Measurements from ENCODE around the gene MEP1A.

The MEP1A gene

DNA sequence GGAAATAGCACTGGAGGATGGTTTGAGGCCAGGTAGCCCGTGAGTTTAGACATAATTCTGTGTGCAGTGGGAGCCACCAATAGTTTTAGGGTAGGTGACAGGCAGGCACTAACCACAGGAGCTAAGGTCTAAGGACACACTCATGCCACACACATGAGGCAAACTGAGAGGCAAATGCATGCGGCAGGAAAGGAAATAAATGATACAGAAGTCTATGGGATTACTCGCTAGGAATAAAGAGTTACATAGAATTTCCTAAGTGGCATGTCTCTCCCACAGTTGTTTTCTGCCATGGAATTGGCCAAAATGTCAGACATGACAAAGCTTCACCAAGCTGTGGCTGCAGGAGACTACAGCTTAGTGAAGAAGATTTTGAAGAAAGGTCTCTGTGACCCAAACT, 41.5 kb upstream of the MEP1A start:
- no peak for DNase-seq
- Histone ChIP-seq H2BK120ac (ENCODE audit: low read depth, low read length) (no peak overlapping the region), H4K8ac (ENCODE audit: low read length) (no peak overlapping the region), H3K9me3 (ENCODE audit: control insufficient read depth, low read length) (no peaks in the 10 kb centered on the region), H3K14ac (ENCODE audit: low read length in 2 of 2) (no peak overlapping the region), H3K27ac (ENCODE audit: low read length, poor library complexity, severe bottlenecking) (no peak overlapping the region), H3K9ac (ENCODE audit: low read length) (no peak overlapping the region), H3K4me2 (ENCODE audit: low read length, poor library complexity, severe bottlenecking) (no peak overlapping the region), H2BK5ac (ENCODE audit: low read depth, low read length, poor library complexity, severe bottlenecking) (no peak overlapping the region), H3K79me1 (replicated peaks; ENCODE audit: low read length, poor library complexity, severe bottlenecking) (no peaks in the 10 kb centered on the region), H2AK5ac (ENCODE audit: low read length, severe bottlenecking) (no peak overlapping the region), H3K23ac (ENCODE audit: low read length in 2 of 2) (no peak overlapping the region), H3K18ac (ENCODE audit: low read depth in 1 of 2, low read length in 2 of 2) (no peak overlapping the region), H3K4me1 (ENCODE audit: control insufficient read depth, insufficient read depth, low read depth, low read length) (no peaks in the 10 kb centered on the region), H4K91ac (ENCODE audit: low read length) (no peak overlapping the region), H2AFZ (ENCODE audit: low read depth, low read length) (no peak overlapping the region), H2BK15ac (ENCODE audit: low read depth, poor library complexity, severe bottlenecking) (no peak overlapping the region), H3K36me3 (ENCODE audit: control insufficient read depth in 1 of 2, insufficient read depth in 2 of 2, low read depth in 1 of 2, low read length in 2 of 2) (no peaks in the 10 kb centered on the region), H3K27me3 (ENCODE audit: control insufficient read depth in 1 of 2, insufficient read depth in 1 of 2, low read length in 2 of 2) (no peaks in the 10 kb centered on the region), H2BK12ac (ENCODE audit: low read length in 2 of 2) (no peak overlapping the region), H3K4ac (ENCODE audit: low read depth in 1 of 2, low read length in 2 of 2) (no peak overlapping the region), H3K4me3 (ENCODE audit: insufficient read depth in 1 of 2, low read depth in 1 of 2, low read length in 2 of 2) (no peak overlapping the region)
- WGBS: 79% methylated on average over 3 of the region's 3 CpGs

DNA sequence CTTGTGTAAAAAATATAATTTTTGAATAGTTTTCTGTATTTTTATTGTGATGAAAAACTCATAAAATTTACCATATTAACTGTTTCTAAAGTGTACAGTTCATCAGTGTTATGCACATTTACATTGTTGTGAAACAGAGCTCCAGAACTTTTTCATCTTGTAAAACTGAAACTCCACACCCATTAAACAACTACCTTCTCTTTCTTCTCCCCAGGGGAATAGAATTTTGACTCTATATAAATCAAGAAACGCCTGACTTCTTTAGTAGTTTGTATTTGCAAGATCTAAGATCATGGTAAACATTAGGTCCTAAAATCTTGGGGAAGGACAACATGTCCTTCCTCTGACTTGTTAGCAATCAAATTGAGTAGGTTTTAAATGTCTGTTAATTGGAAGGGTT, 37.3 kb upstream of the MEP1A start:
- H3K4me3 ChIP-seq (ENCODE audit: insufficient read depth in 1 of 2, low read depth in 1 of 2, low read length in 2 of 2): no peak overlapping the region
- no peak overlapping the region for H3K9ac ChIP-seq (ENCODE audit: low read length)
- no peaks in the 10 kb centered on the region for H3K9me3 ChIP-seq (ENCODE audit: control insufficient read depth, low read length)
- no peaks in the 10 kb centered on the region for H3K79me1 ChIP-seq (replicated peaks; ENCODE audit: low read length, poor library complexity, severe bottlenecking)
- H3K4me1 ChIP-seq (ENCODE audit: control insufficient read depth, insufficient read depth, low read depth, low read length): no peaks in the 10 kb centered on the region
- H3K4me2 ChIP-seq (ENCODE audit: low read length, poor library complexity, severe bottlenecking): no peak overlapping the region
- no peak for DNase-seq
- H2BK5ac ChIP-seq (ENCODE audit: low read depth, low read length, poor library complexity, severe bottlenecking): no peak overlapping the region
- WGBS: 68% methylated on average over 1 of the region's 1 CpG
- H3K27ac ChIP-seq (ENCODE audit: low read length, poor library complexity, severe bottlenecking): no peak overlapping the region
- H4K91ac ChIP-seq (ENCODE audit: low read length): no peak overlapping the region
- H2AK5ac ChIP-seq (ENCODE audit: low read length, severe bottlenecking): no peak overlapping the region
- no peak overlapping the region for H2BK15ac ChIP-seq (ENCODE audit: low read depth, poor library complexity, severe bottlenecking)
- H3K36me3 ChIP-seq (ENCODE audit: control insufficient read depth in 1 of 2, insufficient read depth in 2 of 2, low read depth in 1 of 2, low read length in 2 of 2): no peaks in the 10 kb centered on the region
- no peak overlapping the region for H2BK120ac ChIP-seq (ENCODE audit: low read depth, low read length)
- H3K18ac ChIP-seq (ENCODE audit: low read depth in 1 of 2, low read length in 2 of 2): no peak overlapping the region
- no peak overlapping the region for H2BK12ac ChIP-seq (ENCODE audit: low read length in 2 of 2)
- H3K27me3 ChIP-seq (ENCODE audit: control insufficient read depth in 1 of 2, insufficient read depth in 1 of 2, low read length in 2 of 2): no peaks in the 10 kb centered on the region
- H4K8ac ChIP-seq (ENCODE audit: low read length): no peak overlapping the region
- no peak overlapping the region for H3K4ac ChIP-seq (ENCODE audit: low read depth in 1 of 2, low read length in 2 of 2)
- no peak overlapping the region for H3K14ac ChIP-seq (ENCODE audit: low read length in 2 of 2)
- H2AFZ ChIP-seq (ENCODE audit: low read depth, low read length): no peak overlapping the region
- no peak overlapping the region for H3K23ac ChIP-seq (ENCODE audit: low read length in 2 of 2)

DNA sequence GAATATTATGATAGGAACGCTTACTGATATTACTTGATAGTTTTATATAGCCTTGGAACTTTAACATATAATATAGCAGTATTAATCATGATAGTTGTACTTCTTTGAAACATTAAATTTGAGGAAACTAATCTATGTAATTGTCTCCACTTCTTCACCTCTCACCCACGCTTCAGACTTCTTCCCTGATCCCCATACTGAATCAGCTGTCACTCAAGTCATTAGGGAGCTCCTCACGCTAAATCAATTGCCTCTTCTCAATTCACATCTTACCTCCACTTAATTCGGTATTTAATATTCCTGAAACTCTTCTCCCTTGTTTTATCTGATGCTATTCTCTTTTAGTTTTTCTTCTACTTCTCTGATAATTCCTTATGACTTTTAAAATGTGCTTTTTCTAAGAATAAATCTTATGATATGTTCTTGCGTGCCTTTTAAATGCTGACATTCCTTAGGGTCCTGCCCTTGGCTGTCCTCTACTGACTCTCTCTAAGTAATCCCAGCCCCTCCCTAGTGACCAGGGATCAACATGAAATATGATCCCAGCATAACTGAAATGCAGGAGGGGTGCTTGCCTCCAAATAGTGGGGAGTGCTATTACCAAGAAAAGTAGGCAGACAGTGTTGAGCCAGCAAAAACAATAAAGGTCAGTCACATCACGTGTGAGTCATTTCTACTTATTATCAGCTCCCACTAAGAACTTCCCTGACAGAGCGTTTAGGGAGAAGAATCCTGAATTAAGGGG, 36.5 kb upstream of the MEP1A start:
- WGBS: 80% methylated on average over 5 of the region's 7 CpGs
- no peak overlapping the region for H3K14ac ChIP-seq (ENCODE audit: low read length in 2 of 2)
- no peaks in the 10 kb centered on the region for H3K27me3 ChIP-seq (ENCODE audit: control insufficient read depth in 1 of 2, insufficient read depth in 1 of 2, low read length in 2 of 2)
- H3K18ac ChIP-seq (ENCODE audit: low read depth in 1 of 2, low read length in 2 of 2): no peak overlapping the region
- H4K8ac ChIP-seq (ENCODE audit: low read length): no peak overlapping the region
- no peak overlapping the region for H3K23ac ChIP-seq (ENCODE audit: low read length in 2 of 2)
- no peak for DNase-seq
- H2AK5ac ChIP-seq (ENCODE audit: low read length, severe bottlenecking): no peak overlapping the region
- H3K36me3 ChIP-seq (ENCODE audit: control insufficient read depth in 1 of 2, insufficient read depth in 2 of 2, low read depth in 1 of 2, low read length in 2 of 2): no peaks in the 10 kb centered on the region
- H3K4me1 ChIP-seq (ENCODE audit: control insufficient read depth, insufficient read depth, low read depth, low read length): no peaks in the 10 kb centered on the region
- H2BK15ac ChIP-seq (ENCODE audit: low read depth, poor library complexity, severe bottlenecking): no peak overlapping the region
- H3K79me1 ChIP-seq (replicated peaks; ENCODE audit: low read length, poor library complexity, severe bottlenecking): no peaks in the 10 kb centered on the region
- peak overlapping the region in 1 of 2 experiments; percentile 1 for H3K4me3 ChIP-seq (ENCODE audit: insufficient read depth in 1 of 2, low read depth in 1 of 2, low read length in 2 of 2)
- H4K91ac ChIP-seq (ENCODE audit: low read length): no peak overlapping the region
- no peak overlapping the region for H2AFZ ChIP-seq (ENCODE audit: low read depth, low read length)
- H2BK12ac ChIP-seq (ENCODE audit: low read length in 2 of 2): no peak overlapping the region
- no peak overlapping the region for H2BK120ac ChIP-seq (ENCODE audit: low read depth, low read length)
- H3K9ac ChIP-seq (ENCODE audit: low read length): peak overlapping the region; percentile 12
- H2BK5ac ChIP-seq (ENCODE audit: low read depth, low read length, poor library complexity, severe bottlenecking): no peak overlapping the region
- no peaks in the 10 kb centered on the region for H3K9me3 ChIP-seq (ENCODE audit: control insufficient read depth, low read length)
- no peak overlapping the region for H3K4me2 ChIP-seq (ENCODE audit: low read length, poor library complexity, severe bottlenecking)
- no peak overlapping the region for H3K27ac ChIP-seq (ENCODE audit: low read length, poor library complexity, severe bottlenecking)
- H3K4ac ChIP-seq (ENCODE audit: low read depth in 1 of 2, low read length in 2 of 2): no peak overlapping the region

DNA sequence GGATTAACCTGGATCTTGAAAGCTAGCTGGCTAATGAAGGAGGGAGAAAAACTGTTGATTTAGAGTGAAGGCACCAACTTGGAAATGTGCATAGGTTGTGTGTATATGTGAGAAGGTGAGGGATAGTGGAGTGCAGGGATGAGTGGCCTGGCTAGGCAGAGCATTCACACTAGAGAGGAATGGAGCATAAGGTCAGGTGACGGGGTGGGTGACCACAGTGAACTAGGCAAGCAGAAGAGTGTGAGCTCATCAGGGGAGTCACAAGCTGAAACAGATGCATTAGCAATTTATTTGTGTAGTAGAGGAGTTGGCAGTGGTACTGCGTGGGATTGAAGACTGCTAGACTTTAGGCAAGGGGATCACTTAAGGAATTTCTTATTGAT, 36.0 kb upstream of the MEP1A start:
- no peak overlapping the region for H2BK12ac ChIP-seq (ENCODE audit: low read length in 2 of 2)

More for the DNA sequence above, 36.0 kb upstream of the MEP1A start:
- Histone ChIP-seq H3K23ac (ENCODE audit: low read length in 2 of 2) (no peak overlapping the region), H3K14ac (ENCODE audit: low read length in 2 of 2) (no peak overlapping the region), H2BK120ac (ENCODE audit: low read depth, low read length) (no peak overlapping the region), H2BK5ac (ENCODE audit: low read depth, low read length, poor library complexity, severe bottlenecking) (no peak overlapping the region), H2BK15ac (ENCODE audit: low read depth, poor library complexity, severe bottlenecking) (no peak overlapping the region), H3K36me3 (ENCODE audit: control insufficient read depth in 1 of 2, insufficient read depth in 2 of 2, low read depth in 1 of 2, low read length in 2 of 2) (no peaks in the 10 kb centered on the region), H3K4me1 (ENCODE audit: control insufficient read depth, insufficient read depth, low read depth, low read length) (no peaks in the 10 kb centered on the region), H3K27me3 (ENCODE audit: control insufficient read depth in 1 of 2, insufficient read depth in 1 of 2, low read length in 2 of 2) (no peaks in the 10 kb centered on the region), H3K4ac (ENCODE audit: low read depth in 1 of 2, low read length in 2 of 2) (no peak overlapping the region), H3K79me1 (replicated peaks; ENCODE audit: low read length, poor library complexity, severe bottlenecking) (no peaks in the 10 kb centered on the region), H3K9me3 (ENCODE audit: control insufficient read depth, low read length) (no peaks in the 10 kb centered on the region), H4K91ac (ENCODE audit: low read length) (no peak overlapping the region), H3K9ac (ENCODE audit: low read length) (peak overlapping the region; percentile 12), H3K4me2 (ENCODE audit: low read length, poor library complexity, severe bottlenecking) (no peak overlapping the region), H4K8ac (ENCODE audit: low read length) (no peak overlapping the region), H3K18ac (ENCODE audit: low read depth in 1 of 2, low read length in 2 of 2) (no peak overlapping the region), H2AK5ac (ENCODE audit: low read length, severe bottlenecking) (no peak overlapping the region), H3K27ac (ENCODE audit: low read length, poor library complexity, severe bottlenecking) (no peak overlapping the region), H3K4me3 (ENCODE audit: insufficient read depth in 1 of 2, low read depth in 1 of 2, low read length in 2 of 2) (peak overlapping the region in 1 of 2 experiments; percentile 1), H2AFZ (ENCODE audit: low read depth, low read length) (no peak overlapping the region)
- 75% methylated on average over 2 of the region's 2 CpGs for WGBS
- DNase-seq: no peak
